Measurements from ENCODE around the gene RHOT2. TPM values are rescaled to one million over a fixed set of nuclear protein-coding genes. Genes with fewer than 3 reads are reported as not detected.
A peak's percentile ranks its signal among the peaks of the same experiment; 100 is the strongest.

The RHOT2 gene
- total and polyA plus RNA-seq, 9 of the 15 experiments (the other 6 are each of a cell fraction or from before 2014, with no cell fraction given), result 5.0 to 373 (median 112) TPM

DNA sequence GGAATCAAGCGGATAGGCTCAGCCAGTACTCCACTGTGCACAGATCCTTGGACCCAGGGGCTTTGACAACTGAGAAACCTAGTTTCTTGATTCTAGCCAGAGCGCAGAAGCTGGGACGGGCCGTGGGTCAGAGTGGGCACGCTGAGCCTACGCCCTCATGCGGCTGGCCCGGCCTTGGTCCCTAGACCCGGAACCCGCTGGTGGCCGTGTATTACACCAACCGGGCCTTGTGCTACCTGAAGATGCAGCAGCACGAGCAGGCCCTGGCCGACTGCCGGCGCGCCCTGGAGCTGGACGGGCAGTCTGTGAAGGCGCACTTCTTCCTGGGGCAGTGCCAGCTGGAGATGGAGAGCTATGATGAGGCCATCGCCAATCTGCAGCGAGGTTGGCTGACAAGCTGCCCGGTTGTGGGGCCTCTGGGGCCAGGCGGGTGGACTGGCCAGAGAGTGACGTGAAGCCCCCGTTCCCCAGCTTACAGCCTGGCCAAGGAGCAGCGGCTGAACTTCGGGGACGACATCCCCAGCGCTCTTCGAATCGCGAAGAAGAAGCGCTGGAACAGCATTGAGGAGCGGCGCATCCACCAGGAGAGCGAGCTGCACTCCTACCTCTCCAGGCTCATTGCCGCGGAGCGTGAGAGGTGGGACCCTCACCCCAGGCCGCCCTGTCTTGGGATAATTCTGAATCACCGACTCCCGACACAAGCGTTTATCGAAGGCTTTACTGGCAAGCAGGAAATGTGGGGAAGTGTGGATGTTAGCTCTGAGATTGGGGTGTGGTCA lies 13.2 kb downstream of the RHOT2 start:
- H3K4me1 ChIP-seq (replicated peaks in 1 of 2; ENCODE audit: control insufficient read depth in 2 of 2, insufficient read depth in 2 of 2, low read length in 2 of 2), result peaks cover 33 to 98% of the 10 kb centered on the region in 2 experiments
- peaks cover 48% of the 10 kb centered on the region for H3K36me3 ChIP-seq (ENCODE audit: control insufficient read depth, insufficient read depth, low read length)
- H3K4me3 ChIP-seq, result peak overlapping the region; percentile 98
- H3K9ac ChIP-seq (ENCODE audit: insufficient read depth in 1 of 2, low read depth in 2 of 2, low read length in 2 of 2), result peak overlapping the region; percentile 83 to 98
- no peaks in the 10 kb centered on the region for H3K9me3 ChIP-seq (replicated peaks; ENCODE audit: control insufficient read depth, insufficient read depth, low read depth, low read length)
- H2AFZ ChIP-seq (ENCODE audit: low read depth, low read length), result no peak overlapping the region
- 3% methylated on average over 34 of the region's 44 CpGs for WGBS (ENCODE audit: insufficient coverage, low coverage, missing lambda C conversion rate)
- TSS peak; percentile 82 for BruUV-seq (replicated peaks)
- ChIA-PET CTCF (ENCODE audit: low intra/inter-chr PET ratio) (no interaction called here), POLR2A (interaction anchor here (0.5 to 1.8 kb wide), 14 partner anchors 9 to 1118 kb away, joined by 3 to 10 read pairs (median 3); partner anchors contain the start of genes METTL26, WDR24 and WFIKKN1)
- FAIRE-seq (peak; percentile 54), ATAC-seq (peak; percentile 13), DNase-seq (ENCODE audit: extremely low read depth in 1 of 4, low spot score in 3 of 4) (peak in 1 of 4 experiments; percentile 65)
- H3K79me2 ChIP-seq (ENCODE audit: control insufficient read depth, insufficient read depth, low read length), result peaks cover 41% of the 10 kb centered on the region
- H3K9me1 ChIP-seq (ENCODE audit: control insufficient read depth, insufficient read depth, low read length), result peaks cover 11% of the 10 kb centered on the region
- peaks cover 21% of the 10 kb centered on the region for H4K20me1 ChIP-seq (replicated peaks; ENCODE audit: control insufficient read depth, insufficient read depth, low read length)
- peak overlapping the region; percentile 75 for H3K4me2 ChIP-seq (ENCODE audit: insufficient read depth, low read length)
- intact Hi-C loops (cut with micrococcal nuclease) (loop anchor here (5.0 kb wide), 1 partner anchor 284 kb away; the partner anchor contains the start of gene NME4), in situ Hi-C loops (cut with MboI) (no loop called here)
- H3K27ac ChIP-seq (ENCODE audit: extremely low read depth, low read depth, low read length), result peak overlapping the region; percentile 89
- no peaks in the 10 kb centered on the region for H3K27me3 ChIP-seq (ENCODE audit: control insufficient read depth in 2 of 2, insufficient read depth in 2 of 2, low read length in 2 of 2)
- TF ChIP-seq NFATC3 (IDR thresholded peaks at IDR 0.05), result no peak
- TF ChIP-seq, protein P1, sequence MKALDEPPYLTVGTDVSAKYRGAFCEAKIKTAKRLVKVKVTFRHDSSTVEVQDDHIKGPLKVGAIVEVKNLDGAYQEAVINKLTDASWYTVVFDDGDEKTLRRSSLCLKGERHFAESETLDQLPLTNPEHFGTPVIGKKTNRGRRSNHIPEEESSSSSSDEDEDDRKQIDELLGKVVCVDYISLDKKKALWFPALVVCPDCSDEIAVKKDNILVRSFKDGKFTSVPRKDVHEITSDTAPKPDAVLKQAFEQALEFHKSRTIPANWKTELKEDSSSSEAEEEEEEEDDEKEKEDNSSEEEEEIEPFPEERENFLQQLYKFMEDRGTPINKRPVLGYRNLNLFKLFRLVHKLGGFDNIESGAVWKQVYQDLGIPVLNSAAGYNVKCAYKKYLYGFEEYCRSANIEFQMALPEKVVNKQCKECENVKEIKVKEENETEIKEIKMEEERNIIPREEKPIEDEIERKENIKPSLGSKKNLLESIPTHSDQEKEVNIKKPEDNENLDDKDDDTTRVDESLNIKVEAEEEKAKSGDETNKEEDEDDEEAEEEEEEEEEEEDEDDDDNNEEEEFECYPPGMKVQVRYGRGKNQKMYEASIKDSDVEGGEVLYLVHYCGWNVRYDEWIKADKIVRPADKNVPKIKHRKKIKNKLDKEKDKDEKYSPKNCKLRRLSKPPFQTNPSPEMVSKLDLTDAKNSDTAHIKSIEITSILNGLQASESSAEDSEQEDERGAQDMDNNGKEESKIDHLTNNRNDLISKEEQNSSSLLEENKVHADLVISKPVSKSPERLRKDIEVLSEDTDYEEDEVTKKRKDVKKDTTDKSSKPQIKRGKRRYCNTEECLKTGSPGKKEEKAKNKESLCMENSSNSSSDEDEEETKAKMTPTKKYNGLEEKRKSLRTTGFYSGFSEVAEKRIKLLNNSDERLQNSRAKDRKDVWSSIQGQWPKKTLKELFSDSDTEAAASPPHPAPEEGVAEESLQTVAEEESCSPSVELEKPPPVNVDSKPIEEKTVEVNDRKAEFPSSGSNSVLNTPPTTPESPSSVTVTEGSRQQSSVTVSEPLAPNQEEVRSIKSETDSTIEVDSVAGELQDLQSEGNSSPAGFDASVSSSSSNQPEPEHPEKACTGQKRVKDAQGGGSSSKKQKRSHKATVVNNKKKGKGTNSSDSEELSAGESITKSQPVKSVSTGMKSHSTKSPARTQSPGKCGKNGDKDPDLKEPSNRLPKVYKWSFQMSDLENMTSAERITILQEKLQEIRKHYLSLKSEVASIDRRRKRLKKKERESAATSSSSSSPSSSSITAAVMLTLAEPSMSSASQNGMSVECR (CRISPR knock-in tag; IDR thresholded peaks at IDR 0.05), result peak; percentile 54
- no peak for TF ChIP-seq NR2C2 (CRISPR knock-in tag; IDR thresholded peaks at IDR 0.05)
- TF ChIP-seq NR2C2 (tag; IDR thresholded peaks at IDR 0.05), result no peak
- no peak for TF ChIP-seq KLF6 (CRISPR knock-in tag; IDR thresholded peaks at IDR 0.05; ENCODE audit: borderline replicate concordance)
- no peak for TF ChIP-seq ZNF239 (CRISPR knock-in tag; IDR thresholded peaks at IDR 0.05)
- peak in 1 of 2 experiments; percentile 24; a peak in 1 of 4 replicates for TF ChIP-seq TEAD1 (CRISPR knock-in tag; IDR thresholded peaks at IDR 0.05)
- 0 out of 2 replicates have a peak, but pooled peaks have one; percentile 1 for TF ChIP-seq GABPB1 (CRISPR knock-in tag; IDR thresholded peaks at IDR 0.05)
- TF ChIP-seq, protein P2, sequence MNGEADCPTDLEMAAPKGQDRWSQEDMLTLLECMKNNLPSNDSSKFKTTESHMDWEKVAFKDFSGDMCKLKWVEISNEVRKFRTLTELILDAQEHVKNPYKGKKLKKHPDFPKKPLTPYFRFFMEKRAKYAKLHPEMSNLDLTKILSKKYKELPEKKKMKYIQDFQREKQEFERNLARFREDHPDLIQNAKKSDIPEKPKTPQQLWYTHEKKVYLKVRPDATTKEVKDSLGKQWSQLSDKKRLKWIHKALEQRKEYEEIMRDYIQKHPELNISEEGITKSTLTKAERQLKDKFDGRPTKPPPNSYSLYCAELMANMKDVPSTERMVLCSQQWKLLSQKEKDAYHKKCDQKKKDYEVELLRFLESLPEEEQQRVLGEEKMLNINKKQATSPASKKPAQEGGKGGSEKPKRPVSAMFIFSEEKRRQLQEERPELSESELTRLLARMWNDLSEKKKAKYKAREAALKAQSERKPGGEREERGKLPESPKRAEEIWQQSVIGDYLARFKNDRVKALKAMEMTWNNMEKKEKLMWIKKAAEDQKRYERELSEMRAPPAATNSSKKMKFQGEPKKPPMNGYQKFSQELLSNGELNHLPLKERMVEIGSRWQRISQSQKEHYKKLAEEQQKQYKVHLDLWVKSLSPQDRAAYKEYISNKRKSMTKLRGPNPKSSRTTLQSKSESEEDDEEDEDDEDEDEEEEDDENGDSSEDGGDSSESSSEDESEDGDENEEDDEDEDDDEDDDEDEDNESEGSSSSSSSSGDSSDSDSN (IDR thresholded peaks at IDR 0.05; ENCODE audit: borderline replicate concordance in 1 of 2, low read depth in 2 of 2, low read length in 2 of 2), result peak in 1 of 2 experiments; percentile 31; a peak in 1 of 4 replicates
- peak; percentile 34; the same call in 1 of the 2 replicates for TF ChIP-seq ZBED1 (IDR thresholded peaks at IDR 0.05)
- no peak for TF ChIP-seq NCOA1 (IDR thresholded peaks at IDR 0.05; ENCODE audit: low read depth)
- 0 out of 2 replicates have a peak, but pooled peaks have one; percentile 11 for TF ChIP-seq ELF1 (tag; IDR thresholded peaks at IDR 0.05)
- TF ChIP-seq FOXM1 (IDR thresholded peaks at IDR 0.05; ENCODE audit: low read depth), result no peak
- TF ChIP-seq FOXM1 (CRISPR knock-in tag; IDR thresholded peaks at IDR 0.05; ENCODE audit: low read depth), result 0 out of 2 replicates have a peak, but pooled peaks have one; percentile 44
- no peak for TF ChIP-seq GATAD2B (IDR thresholded peaks at IDR 0.05; ENCODE audit: borderline replicate concordance)
- no peak for TF ChIP-seq ZC3H8 (IDR thresholded peaks at IDR 0.05)

Measured in K562 (cell line).